Measurements from ENCODE around the gene DIP2A.

DIP2A gene

DNA sequence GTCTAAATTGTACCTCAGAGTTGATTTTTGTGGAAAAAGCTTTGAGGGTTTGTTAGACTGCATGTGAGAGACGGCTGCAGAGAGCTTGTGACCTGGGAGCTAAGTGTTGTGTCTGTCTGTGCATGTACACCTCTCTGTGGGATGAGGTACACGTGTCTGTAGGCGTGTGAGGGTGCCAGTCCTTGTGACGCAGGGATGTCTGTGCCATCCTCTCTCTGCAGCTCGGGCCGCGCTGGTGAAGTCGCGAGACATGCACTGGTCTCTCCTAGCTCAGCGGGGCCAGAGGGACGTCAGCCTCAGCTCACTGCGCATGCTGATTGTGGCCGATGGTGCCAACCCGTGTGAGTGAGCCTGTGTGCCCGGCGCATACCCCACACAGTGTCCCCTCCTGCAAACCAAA lies 79.6 kb downstream of the DIP2A start:
- no peak for DNase-seq

DNA sequence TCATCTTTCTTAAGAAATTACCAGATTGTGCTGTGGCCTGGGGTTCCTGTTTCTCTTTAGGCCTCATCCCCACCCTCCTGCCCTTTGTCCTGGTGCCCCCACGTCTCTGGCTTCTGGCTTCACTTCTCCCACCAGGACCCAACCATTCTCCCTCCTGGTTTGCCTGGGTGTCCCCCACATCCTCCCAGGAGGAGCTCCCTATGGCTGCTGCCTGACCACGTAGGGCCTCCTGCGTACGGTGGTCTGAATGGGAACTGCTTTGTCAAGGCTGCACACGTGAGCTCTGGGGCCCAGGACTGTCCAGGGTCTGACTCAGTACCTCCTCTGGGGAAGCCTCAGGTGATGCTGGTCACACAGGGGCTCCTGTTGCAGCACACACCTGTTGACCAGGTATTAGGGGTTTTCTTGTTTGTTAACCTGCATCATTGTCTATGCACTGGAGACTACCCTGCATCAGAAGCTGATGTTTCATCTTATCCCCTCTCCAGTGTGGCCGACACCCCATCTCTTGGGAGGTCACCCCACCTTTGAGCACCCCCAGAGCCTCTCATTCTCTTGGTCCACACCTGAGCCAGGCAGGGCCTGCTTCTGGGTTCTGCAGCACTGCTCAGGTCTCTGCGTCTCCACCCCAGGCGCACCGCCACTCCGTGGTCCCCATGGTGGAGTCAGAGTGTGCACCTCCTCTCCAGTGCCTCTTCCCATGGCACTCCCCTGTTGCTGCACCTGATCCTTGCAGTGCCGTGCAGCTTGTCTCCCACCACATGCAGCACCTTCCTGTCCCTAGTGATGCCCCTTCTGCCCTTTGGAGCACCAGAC lies 80.4 kb downstream of the DIP2A start:
- DNase-seq: no peak

DNA sequence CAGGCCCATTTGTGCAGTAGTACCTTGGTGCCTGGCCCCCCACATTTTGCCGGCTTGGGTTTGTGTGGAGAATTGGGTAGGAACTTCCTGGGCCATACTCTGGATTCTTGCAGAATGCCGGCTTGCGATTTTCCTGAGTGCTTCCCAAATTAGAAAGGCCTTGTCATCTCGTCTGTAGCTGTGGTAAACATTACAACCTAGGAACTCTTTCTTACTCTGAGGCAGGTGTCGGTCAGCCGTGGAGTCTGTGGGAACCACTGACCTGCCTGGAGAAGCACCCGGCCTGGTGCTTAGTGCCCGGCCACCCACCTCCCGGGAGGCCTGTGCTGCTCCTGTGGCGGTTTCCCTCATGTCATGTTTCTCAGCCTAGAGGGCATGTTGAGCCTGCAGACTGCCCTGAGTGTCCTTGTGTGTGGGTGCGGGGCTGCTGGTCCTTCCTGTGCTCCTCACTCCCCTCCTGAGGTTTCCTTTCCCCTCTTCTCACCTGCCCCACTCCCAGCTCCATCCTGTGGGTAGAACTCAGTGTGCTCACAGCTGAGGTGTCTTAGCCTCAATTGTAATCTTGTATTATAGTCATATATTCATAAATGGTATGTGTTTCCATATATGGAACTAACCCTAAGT lies 81.5 kb downstream of the DIP2A start:
- no peak for DNase-seq

- no peak for DNase-seq
Observed at GRCh38 chr21:46542588-46543124, 84.0 kb downstream of the DIP2A start.

- DNase-seq: no peak
Observed at GRCh38 chr21:46543306-46543705, 84.6 kb downstream of the DIP2A start.

- no peak for DNase-seq
Observed at GRCh38 chr21:46544003-46544402, 85.3 kb downstream of the DIP2A start.

DNA sequence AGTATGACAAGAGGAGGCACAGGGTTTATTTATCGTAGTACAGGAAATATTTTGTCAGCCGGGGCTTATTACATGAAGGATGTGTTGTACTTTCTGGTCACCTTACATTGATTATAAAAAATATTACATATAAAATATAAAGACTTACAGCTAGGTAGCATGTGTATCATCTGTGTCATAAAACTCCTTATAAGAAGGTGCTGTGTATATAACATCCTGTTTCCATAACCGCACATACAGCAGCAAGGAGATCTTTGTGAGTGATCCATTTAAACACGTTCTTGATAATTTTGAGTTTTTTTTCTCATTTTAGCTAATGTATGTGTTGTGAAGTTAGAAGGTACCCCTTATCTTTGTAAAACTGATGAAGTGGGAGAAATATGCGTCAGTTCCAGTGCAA lies 86.1 kb downstream of the DIP2A start:
- no peak for DNase-seq

- no peak for DNase-seq
Observed at GRCh38 chr21:46545363-46545762, 86.7 kb downstream of the DIP2A start.

DNA sequence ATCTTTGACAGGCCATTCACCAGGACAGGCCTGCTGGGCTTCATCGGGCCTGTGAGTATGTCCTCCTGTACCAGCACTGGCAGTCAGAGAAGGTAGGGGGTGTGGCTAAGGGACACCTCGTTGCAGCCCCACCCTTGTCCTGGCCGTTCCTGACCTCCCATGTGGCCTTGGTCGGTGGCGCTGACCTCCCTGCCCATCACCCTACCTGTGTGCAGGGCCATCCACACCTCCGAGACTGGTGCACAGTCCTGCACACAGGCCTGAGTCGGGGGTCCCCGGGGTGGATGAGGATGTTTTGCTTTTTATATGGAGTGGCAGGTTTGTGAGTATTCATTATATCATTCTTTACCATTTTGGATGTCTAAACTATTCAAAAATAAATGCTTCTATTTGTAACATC lies 87.2 kb downstream of the DIP2A start:
- DNase-seq: no peak

DNA sequence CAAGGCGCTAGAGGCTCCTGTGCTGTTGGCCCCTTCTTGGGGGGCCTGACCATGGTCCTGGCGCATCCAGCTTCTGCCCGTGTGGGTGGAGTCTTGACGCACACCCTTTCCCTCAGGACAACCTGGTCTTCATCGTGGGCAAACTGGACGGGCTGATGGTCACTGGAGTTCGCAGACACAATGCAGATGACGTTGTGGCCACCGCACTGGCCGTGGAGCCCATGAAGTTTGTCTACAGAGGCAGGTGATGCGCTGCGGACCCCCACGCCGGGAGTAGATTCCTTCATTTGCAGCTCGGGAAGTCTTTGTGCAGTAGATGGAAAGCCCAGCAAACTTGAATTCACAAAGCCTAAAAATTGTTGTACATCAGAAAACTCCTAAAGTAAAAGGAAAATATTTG lies 88.1 kb downstream of the DIP2A start:
- no peak for DNase-seq

- DNase-seq: no peak
Observed at GRCh38 chr21:46549650-46550049, 91.0 kb downstream of the DIP2A start.

- DNase-seq: no peak
Observed at GRCh38 chr21:46550116-46550941, 91.6 kb downstream of the DIP2A start.

- peak; percentile 77 for DNase-seq
Observed at GRCh38 chr21:46551636-46552241, 93.0 kb downstream of the DIP2A start.

- peak; percentile 37 for DNase-seq
Observed at GRCh38 chr21:46552274-46552673, 93.6 kb downstream of the DIP2A start.

DNA sequence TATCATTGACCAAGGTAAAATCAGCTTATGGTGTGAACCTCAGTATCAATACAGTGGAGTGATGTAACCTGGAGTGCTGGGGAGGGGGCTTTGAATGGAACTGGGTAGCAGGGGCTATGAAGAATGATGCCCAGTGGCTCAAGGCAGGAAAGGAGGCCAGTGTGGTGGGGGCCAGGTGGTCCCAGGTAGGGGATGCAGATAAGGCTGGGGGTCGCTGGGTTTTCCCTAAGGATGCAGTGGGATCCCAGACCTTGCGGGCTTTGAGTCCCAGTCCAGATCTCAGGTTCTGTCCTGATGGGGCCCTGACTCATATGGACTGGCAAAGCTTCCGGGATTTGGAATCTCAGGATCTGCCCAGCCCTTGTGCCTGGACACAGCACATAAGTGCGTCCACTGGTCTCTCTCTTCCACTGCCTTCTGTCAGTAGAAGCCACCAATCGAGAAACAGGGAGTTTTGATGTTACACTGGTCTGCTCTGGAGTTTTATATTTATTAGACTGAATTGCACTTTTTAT lies 94.2 kb downstream of the DIP2A start:
- DNase-seq: no peak

DNA sequence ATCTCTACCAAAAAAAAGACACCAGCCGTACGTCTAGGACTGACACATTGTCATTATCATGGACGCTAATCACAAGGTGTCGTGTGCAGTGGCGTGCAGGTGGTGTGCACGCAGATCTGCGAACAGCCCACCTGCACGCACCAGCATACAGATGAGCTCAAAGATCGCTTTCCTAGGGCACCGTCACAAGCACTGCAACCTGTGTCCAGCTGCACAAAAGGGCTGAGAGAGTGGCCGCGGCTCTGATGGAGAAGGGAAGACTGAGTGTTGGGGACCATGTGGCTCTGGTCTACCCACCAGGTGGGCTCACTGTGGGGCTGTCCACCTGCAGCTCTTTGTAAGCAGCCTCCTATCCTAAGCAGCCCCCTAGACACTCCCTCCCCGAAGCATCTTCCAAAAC lies 95.3 kb downstream of the DIP2A start:
- DNase-seq: no peak

DNA sequence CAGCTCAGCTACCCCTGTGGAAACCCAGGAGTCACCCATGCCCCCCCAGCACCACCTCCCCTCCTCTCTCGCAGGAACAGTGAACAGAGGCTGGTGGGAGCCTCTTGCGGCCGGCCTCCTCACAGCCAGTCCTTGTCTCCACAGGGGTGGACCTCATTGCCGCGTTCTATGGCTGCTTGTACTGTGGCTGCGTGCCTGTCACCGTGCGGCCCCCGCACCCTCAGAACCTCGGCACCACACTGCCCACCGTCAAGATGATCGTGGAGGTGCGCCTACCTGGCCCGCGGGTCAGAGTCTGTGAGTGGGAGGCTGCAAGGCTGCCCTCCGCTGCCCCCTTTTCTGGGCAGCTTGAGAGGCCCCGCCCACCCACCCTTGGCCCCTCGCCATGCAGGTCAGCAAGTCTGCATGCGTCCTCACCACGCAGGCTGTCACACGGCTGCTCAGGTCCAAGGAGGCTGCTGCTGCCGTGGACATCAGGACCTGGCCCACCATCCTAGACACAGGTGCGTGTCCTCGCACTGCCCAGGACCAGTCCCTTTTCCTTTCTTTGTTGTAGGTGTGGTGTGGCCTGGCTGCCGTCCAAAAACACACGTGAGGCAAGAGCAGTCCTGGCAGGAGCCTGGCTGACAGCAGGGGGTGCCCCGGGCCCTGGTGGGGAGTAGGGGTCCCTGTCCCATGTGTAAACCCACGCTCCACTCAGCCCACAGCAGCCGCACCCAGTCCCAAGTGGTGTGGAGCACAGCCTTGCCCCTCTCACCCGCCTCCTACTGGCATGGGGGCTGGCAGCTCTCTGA lies 95.9 kb downstream of the DIP2A start:
- no peak for DNase-seq

GRCh38 chr21:46555225-46555617 lies 96.5 kb downstream of the DIP2A start:
- DNase-seq: no peak

DNA sequence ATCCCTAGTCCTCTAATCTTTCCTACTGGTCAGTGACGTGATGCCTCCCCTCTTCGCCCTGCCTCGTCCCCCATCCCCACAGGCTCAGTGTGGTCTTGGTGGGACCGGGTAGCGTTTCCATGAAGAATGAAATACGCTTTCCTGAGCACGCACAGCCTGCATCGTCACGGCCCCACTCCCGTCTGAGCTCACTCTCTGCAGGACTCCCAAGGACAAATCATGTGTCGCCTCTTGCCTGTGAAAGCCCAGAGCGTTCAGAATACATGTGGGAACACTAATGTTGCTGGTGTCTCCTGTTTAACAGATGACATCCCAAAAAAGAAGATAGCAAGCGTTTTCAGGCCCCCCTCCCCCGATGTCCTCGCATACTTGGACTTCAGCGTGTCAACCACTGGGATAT lies 97.0 kb downstream of the DIP2A start:
- no peak for DNase-seq

GRCh38 chr21:46556802-46557201 lies 98.1 kb downstream of the DIP2A start:
- no peak for DNase-seq

- no peak for DNase-seq
Observed at GRCh38 chr21:46557469-46557868, 98.8 kb downstream of the DIP2A start.

- no peak for DNase-seq
Observed at GRCh38 chr21:46557919-46558392, 99.3 kb downstream of the DIP2A start.
